HepG2 (cell line): ENCODE results near the gene ABCC2. TPM values are rescaled to one million over a fixed set of nuclear protein-coding genes. Genes with fewer than 3 reads are reported as not detected.

Experiments used
- BHLHE40 ChIP-seq: IDR thresholded peaks from 2 replicates; pipeline ENCODE4 v1.6.1; 2011; ENCODE audit warnings: low read length, improper control_type of control experiment
- CBX5 ChIP-seq: sonication (generic); formaldehyde crosslinking; IDR thresholded peaks from 2 replicates; pipeline ENCODE4 v1.4.0; 2020; ENCODE audit warnings: missing genetic modification reagents, borderline replicate concordance
- FOSL1 ChIP-seq: sonication (generic); formaldehyde crosslinking; IDR thresholded peaks from 2 replicates; pipeline ENCODE4 v1.9.0; 2021; ENCODE audit warnings: missing genetic modification reagents, borderline replicate concordance
- FOXA3 ChIP-seq: IDR thresholded peaks from 2 replicates; pipeline ENCODE4 v1.6.1; 2016; ENCODE audit warnings: missing genetic modification reagents, missing compliant biosample characterization
- GABPA ChIP-seq, 2 experiments: IDR thresholded peaks; 2 replicates each; pipeline ENCODE4 v1.6.1; 2011 to 2016; ENCODE audit warnings: low read depth in 2 of 2, low read length in 1 of 2, missing biosample characterization in 1 of 2, missing genetic modification characterization in 1 of 2
- HNRNPL ChIP-seq: fragments of 200-400 bp; formaldehyde crosslinking; IDR thresholded peaks from 2 replicates; pipeline ENCODE4 v1.6.1; 2017; ENCODE audit warnings: mild to moderate bottlenecking, low read depth, low read length
- KIAA2018 ChIP-seq: sonication (generic); formaldehyde crosslinking; IDR thresholded peaks from 2 replicates; pipeline ENCODE4 v1.5.0; 2020; ENCODE audit warnings: mild to moderate bottlenecking, missing genetic modification reagents, borderline replicate concordance
- MXI1 ChIP-seq: IDR thresholded peaks from 3 replicates; pipeline ENCODE4 v1.6.1; 2012; ENCODE audit warnings: low read depth, low read length, inconsistent platforms, borderline replicate concordance
- NBN ChIP-seq: fragments of 450-650 bp; conservative IDR thresholded peaks from 2 replicates; pipeline ENCODE4 v1.6.1; 2017
- NR2F6 ChIP-seq, 2 experiments: IDR thresholded peaks; 2 replicates each; pipeline ENCODE4 v1.6.1; 2016; ENCODE audit warnings: antibody characterized with exemption in 1 of 2, mild to moderate bottlenecking in 1 of 2
- PRMT3 ChIP-seq: sonication (generic); formaldehyde crosslinking; IDR thresholded peaks from 2 replicates; pipeline ENCODE4 v1.8.1; 2022; ENCODE audit warnings: low read depth, mild to moderate bottlenecking, moderate library complexity, missing genetic modification reagents, borderline replicate concordance
- SAP130 ChIP-seq: IDR thresholded peaks from 2 replicates; pipeline ENCODE4 v1.6.1; 2016; ENCODE audit warnings: low read depth
- SIX1 ChIP-seq: sonication (generic); formaldehyde crosslinking; IDR thresholded peaks from 2 replicates; pipeline ENCODE4 v1.4.0; 2020; ENCODE audit warnings: missing genetic modification reagents, borderline replicate concordance
- ZFAT ChIP-seq: sonication (generic); formaldehyde crosslinking; conservative IDR thresholded peaks from 2 replicates; pipeline ENCODE4 v1.8.1; 2023; ENCODE audit warnings: missing genetic modification reagents, inconsistent platforms
- ZFP1 ChIP-seq: IDR thresholded peaks from 2 replicates; pipeline ENCODE4 v1.6.1; 2016
- ZFP36L2 ChIP-seq: sonication (generic); formaldehyde crosslinking; IDR thresholded peaks from 2 replicates; pipeline ENCODE4 v1.4.0; 2020; ENCODE audit warnings: missing genetic modification reagents
- ZMYM2 ChIP-seq: sonication (generic); formaldehyde crosslinking; IDR thresholded peaks from 2 replicates; pipeline ENCODE4 v1.8.0; 2022; ENCODE audit warnings: mild to moderate bottlenecking, missing genetic modification reagents
- ZNF205 ChIP-seq: IDR thresholded peaks from 2 replicates; pipeline ENCODE4 v1.6.1; 2018; ENCODE audit warnings: missing biosample characterization, missing genetic modification reagents
- ZNF3 ChIP-seq: IDR thresholded peaks from 2 replicates; pipeline ENCODE4 v1.7.0; 2017; ENCODE audit warnings: inconsistent platforms
- ZNF670 ChIP-seq: sonication (generic); formaldehyde crosslinking; IDR thresholded peaks from 2 replicates; pipeline ENCODE4 v1.8.0; 2022; ENCODE audit warnings: mild to moderate bottlenecking, missing genetic modification reagents, borderline replicate concordance
- ZNF704 ChIP-seq: sonication (generic); formaldehyde crosslinking; IDR thresholded peaks from 2 replicates; pipeline ENCODE4 v1.8.1; 2023; ENCODE audit warnings: mild to moderate bottlenecking, inconsistent platforms, moderate library complexity, missing genetic modification reagents, borderline replicate concordance
- ZNF788 ChIP-seq: sonication (generic); formaldehyde crosslinking; IDR thresholded peaks from 2 replicates; pipeline ENCODE4 v1.5.0; 2020; ENCODE audit warnings: mild to moderate bottlenecking, missing genetic modification reagents, borderline replicate concordance
- polyA plus RNA-seq, 8 experiments: library from polyadenylated mRNA; depleted of rRNA in 3 of 8; stranded (reverse) in 7 of 8; unstranded in 1 of 8; fragments of >200 nt; fragmentation: Illumina TruSeq in 4 of 8; extraction: Trizol in 4 of 8; gene quantifications; 2 replicates each; pipeline versions ENCODE4 v1.2.1 to v1.2.3, GENCODE V29; 2011 to 2016; ENCODE audit warnings: low read depth in 4 of 8, missing spikeins in 1 of 8, mixed read lengths in 1 of 8; ENCODE audit not compliant: insufficient read depth in 1 of 8
- total RNA-seq, 5 experiments: library from RNA; depleted of rRNA; stranded (reverse); fragments of >200 nt; fragmentation: Illumina TruSeq; extraction: Trizol; gene quantifications; 2 replicates each; pipeline ENCODE4 v1.2.3, GENCODE V29; 2016; ENCODE audit warnings: low read depth in 1 of 5

Gene ABCC2
- total and polyA plus RNA-seq, 2 of the 13 experiments (the other 11 are each of a cell fraction or from before 2014, with no cell fraction given) = 181 to 497 TPM

GRCh38 chr10:99754670-99755069 lies 27.8 kb upstream of the ABCC2 start (continued):
- TF ChIP-seq SAP130 (CRISPR knock-in tag) (peak; percentile 85), KIAA2018 (CRISPR knock-in tag) (no peak), ZFP36L2 (CRISPR knock-in tag) (no peak), CBX5 (CRISPR knock-in tag) (no peak), ZFAT (CRISPR knock-in tag) (no peak), ZNF3 (CRISPR knock-in tag) (no peak), FOXA3 (CRISPR knock-in tag) (peak; percentile 91), ZNF788 (CRISPR knock-in tag) (no peak), PRMT3 (CRISPR knock-in tag) (no peak), ZNF670 (CRISPR knock-in tag) (no peak), NBN (no peak), HNRNPL (no peak), ZMYM2 (CRISPR knock-in tag) (peak; percentile 45; the same call in 1 of the 2 replicates), GABPA (IDR thresholded peaks at IDR 0.05; ENCODE audit: low read depth, low read length) (no peak), GABPA (CRISPR knock-in tag; IDR thresholded peaks at IDR 0.05; ENCODE audit: low read depth) (peak; percentile 54; the same call in 1 of the 2 replicates), ZNF704 (CRISPR knock-in tag) (no peak), BHLHE40 (peak; percentile 47; the same call in 1 of the 2 replicates), MXI1 (peak; percentile 76; the same call in 1 of the 3 replicates), ZNF205 (CRISPR knock-in tag) (no peak), SIX1 (no peak), NR2F6 (IDR thresholded peaks at IDR 0.05) (no peak), NR2F6 (CRISPR knock-in tag; IDR thresholded peaks at IDR 0.05) (peak; percentile 33; the same call in 1 of the 2 replicates), ZFP1 (no peak), FOSL1 (CRISPR knock-in tag) (no peak)
